K562 (cell line): ENCODE data around the gene CPSF4. TPM values are rescaled to one million over a fixed set of nuclear protein-coding genes. Genes with fewer than 3 reads are reported as not detected.

Experiments
- DMBX1 ChIP-seq: fragments of 250-450 bp; sonication (Bioruptor Pico); IDR thresholded peaks from 2 replicates; pipeline ENCODE4 v1.8.0; 2022; ENCODE audit warnings: inconsistent platforms, mild to moderate bottlenecking, moderate library complexity, borderline replicate concordance
- ETV1 ChIP-seq: fragments of 450-650 bp; conservative IDR thresholded peaks from 2 replicates; pipeline ENCODE4 v1.6.1; 2016; ENCODE audit warnings: missing genetic modification characterization, control low read depth, low read depth, missing compliant biosample characterization
- KDM1A ChIP-seq, 2 experiments: fragments of 450-650 bp; IDR thresholded peaks; 2 replicates each; pipeline ENCODE4 v1.6.1; 2016; ENCODE audit warnings: mild to moderate bottlenecking in 2 of 2
- KDM2B ChIP-seq: fragments of 250-450 bp; sonication (Bioruptor Pico); IDR thresholded peaks from 2 replicates; pipeline ENCODE4 v1.8.0; 2021; ENCODE audit warnings: mild to moderate bottlenecking, moderate library complexity
- NFIC ChIP-seq: fragments of 450-650 bp; IDR thresholded peaks from 2 replicates; pipeline ENCODE4 v1.6.1; 2017; ENCODE audit warnings: mild to moderate bottlenecking, inconsistent platforms
- PBX2 ChIP-seq, 2 experiments: IDR thresholded peaks in 1 of 2; conservative IDR thresholded peaks in 1 of 2; 2 replicates each; pipeline ENCODE4 v1.6.1; 2016; ENCODE audit warnings: low read depth in 2 of 2, mild to moderate bottlenecking in 1 of 2, missing compliant biosample characterization in 1 of 2, missing genetic modification characterization in 1 of 2, moderate library complexity in 1 of 2
- PKNOX1 ChIP-seq: fragments of 450-650 bp; IDR thresholded peaks from 2 replicates; pipeline ENCODE4 v1.6.1; 2016
- POLR2H ChIP-seq: IDR thresholded peaks from 2 replicates; pipeline ENCODE4 v1.6.1; 2016; ENCODE audit warnings: missing genetic modification characterization, low read depth, mild to moderate bottlenecking, control low read depth, missing compliant biosample characterization, moderate library complexity
- SMARCC2 ChIP-seq: fragments of 450-650 bp; IDR thresholded peaks from 2 replicates; pipeline ENCODE4 v1.6.1; 2017; ENCODE audit warnings: antibody characterized with exemption, moderate library complexity, mild to moderate bottlenecking, low read depth
- ZC3H4 ChIP-seq: sonication (generic); formaldehyde crosslinking; IDR thresholded peaks from 2 replicates; pipeline ENCODE4 v1.9.0; 2021; ENCODE audit warnings: missing genetic modification reagents, borderline replicate concordance
- ZNF318 ChIP-seq, 2 experiments: fragments of 450-650 bp; IDR thresholded peaks; 2 replicates each; pipeline ENCODE4 v1.6.1; 2016; ENCODE audit warnings: mild to moderate bottlenecking in 2 of 2, borderline replicate concordance in 1 of 2, low read depth in 1 of 2, moderate library complexity in 1 of 2
- ZNF583 ChIP-seq: fragments of 250-450 bp; sonication (Bioruptor Pico); IDR thresholded peaks from 2 replicates; pipeline ENCODE4 v1.4.0; 2020
- ZNF75A ChIP-seq: fragments of 450-650 bp; formaldehyde crosslinking; IDR thresholded peaks from 2 replicates; pipeline ENCODE4 v1.4.0; 2020; ENCODE audit warnings: mild to moderate bottlenecking
- polyA plus RNA-seq, 8 experiments: library from polyadenylated mRNA; depleted of rRNA in 4 of 8; stranded (reverse) in 5 of 8; unstranded in 3 of 8; fragments of >200 nt; fragmentation: Nextera tagmentation in 2 of 8; fragmentation: Illumina TruSeq in 1 of 8; extraction: Ambion mirVana in 2 of 8; extraction: Trizol in 1 of 8; gene quantifications; 2 replicates each; pipeline versions ENCODE4 v1.2.1 to v1.2.3, GENCODE V29; 2011 to 2014; ENCODE audit warnings: inconsistent platforms in 1 of 8, missing spikeins in 1 of 8
- total RNA-seq, 7 experiments: library from RNA; depleted of rRNA in 6 of 7; stranded (reverse); fragments of >200 nt in 6 of 7; fragmentation: Illumina TruSeq in 2 of 7; extraction: Trizol in 2 of 7; gene quantifications; 2 replicates each; pipeline versions ENCODE4 v1.2.1 to v1.2.3, GENCODE V29; 2011 to 2021; ENCODE audit warnings: low replicate concordance in 1 of 7
- TF ChIP-seq, protein P1 (sequence below): fragments of 250-450 bp; sonication (Bioruptor Pico); IDR thresholded peaks from 2 replicates; pipeline ENCODE4 v1.5.0; 2021

The CPSF4 gene
- total and polyA plus RNA-seq, 9 of the 15 experiments (the other 6 are each of a cell fraction or from before 2014, with no cell fraction given), result 16.9 to 118 (median 71.7) TPM

DNA sequence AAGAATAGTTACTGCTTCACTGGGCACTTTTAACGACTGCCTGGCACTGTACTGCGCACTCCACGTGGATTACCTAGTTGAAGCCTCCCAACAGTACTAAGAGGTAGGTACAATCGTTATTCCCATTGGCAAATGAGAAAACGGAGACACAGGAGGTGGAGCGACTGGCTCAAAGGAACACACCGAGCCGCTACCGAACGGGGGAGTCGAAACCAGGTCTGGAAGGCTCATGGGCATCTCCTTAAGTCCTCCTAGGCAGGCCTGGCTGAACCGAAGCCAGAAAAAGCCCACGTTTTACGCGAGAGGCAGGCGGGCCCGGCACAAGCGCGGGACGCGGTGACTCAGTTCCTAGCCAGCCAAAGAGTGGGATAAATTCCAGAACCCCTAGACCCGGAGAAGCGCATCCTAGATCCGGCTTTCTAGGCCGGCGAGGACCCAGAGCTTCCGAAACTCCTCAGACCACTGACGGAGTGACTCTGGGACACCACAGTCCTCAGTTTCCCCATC, 30.8 kb upstream of the CPSF4 start (continued):
- TF ChIP-seq ZNF318 (IDR thresholded peaks at IDR 0.05; ENCODE audit: borderline replicate concordance in 1 of 2, low read depth in 1 of 2), result no peak
- TF ChIP-seq ETV1, result no peak
- TF ChIP-seq ZNF75A (CRISPR knock-in tag), result no peak
- TF ChIP-seq, protein P1, sequence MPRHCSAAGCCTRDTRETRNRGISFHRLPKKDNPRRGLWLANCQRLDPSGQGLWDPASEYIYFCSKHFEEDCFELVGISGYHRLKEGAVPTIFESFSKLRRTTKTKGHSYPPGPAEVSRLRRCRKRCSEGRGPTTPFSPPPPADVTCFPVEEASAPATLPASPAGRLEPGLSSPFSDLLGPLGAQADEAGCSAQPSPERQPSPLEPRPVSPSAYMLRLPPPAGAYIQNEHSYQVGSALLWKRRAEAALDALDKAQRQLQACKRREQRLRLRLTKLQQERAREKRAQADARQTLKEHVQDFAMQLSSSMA, result no peak
- no peak for TF ChIP-seq NFIC
- TF ChIP-seq DMBX1 (CRISPR knock-in tag), result no peak
- no peak for TF ChIP-seq PBX2 (CRISPR knock-in tag; IDR thresholded peaks at IDR 0.05; ENCODE audit: low read depth)
- no peak for TF ChIP-seq PBX2 (tag; conservative IDR thresholded peaks at IDR 0.05; ENCODE audit: low read depth)
- no peak for TF ChIP-seq POLR2H (tag)
- no peak for TF ChIP-seq SMARCC2
- TF ChIP-seq ZC3H4 (CRISPR knock-in tag), result no peak
- TF ChIP-seq ZNF583, result no peak
- TF ChIP-seq KDM2B (CRISPR knock-in tag), result no peak
- TF ChIP-seq PKNOX1, result no peak
- no peak for TF ChIP-seq KDM1A (IDR thresholded peaks at IDR 0.05)
